ENCODE data around the gene SPATA2L.

Gene SPATA2L

DNA sequence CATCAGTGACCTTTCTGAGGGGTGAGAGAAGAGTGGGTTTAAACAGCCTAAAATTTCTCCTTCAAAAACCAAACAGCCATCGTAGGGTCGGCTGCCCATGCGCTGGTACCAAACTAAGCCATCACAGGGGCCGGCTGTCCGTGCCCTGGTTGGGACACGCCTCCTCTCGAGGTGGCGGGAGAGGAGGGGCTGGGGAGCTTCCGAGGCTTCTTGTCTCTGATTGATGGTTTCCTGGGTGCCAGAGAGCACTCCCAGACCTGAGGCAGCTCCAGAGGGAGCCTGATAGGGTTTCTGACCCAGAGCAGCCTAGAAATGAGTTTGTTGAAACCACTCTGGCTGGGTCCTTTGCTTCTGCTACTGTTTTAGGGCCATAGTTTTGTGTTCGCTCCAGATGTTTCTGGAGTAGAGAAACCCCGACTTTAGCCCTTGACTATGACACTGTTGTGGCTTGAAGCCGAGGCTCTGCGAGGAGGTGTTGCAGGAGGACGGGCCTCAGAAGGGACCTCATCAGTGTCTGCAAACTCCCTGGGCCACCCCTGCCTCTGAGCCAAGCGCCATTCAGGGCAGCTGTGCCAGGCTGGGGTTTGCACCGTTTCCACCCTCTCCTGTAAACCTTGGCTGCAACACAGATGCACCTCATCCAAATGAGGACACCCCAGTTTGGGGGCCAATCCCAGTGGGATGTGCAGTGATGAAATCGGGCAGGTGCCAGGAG, 26.1 kb upstream of the SPATA2L start:
- DNase-seq (ENCODE audit: low read depth): no peak

DNA sequence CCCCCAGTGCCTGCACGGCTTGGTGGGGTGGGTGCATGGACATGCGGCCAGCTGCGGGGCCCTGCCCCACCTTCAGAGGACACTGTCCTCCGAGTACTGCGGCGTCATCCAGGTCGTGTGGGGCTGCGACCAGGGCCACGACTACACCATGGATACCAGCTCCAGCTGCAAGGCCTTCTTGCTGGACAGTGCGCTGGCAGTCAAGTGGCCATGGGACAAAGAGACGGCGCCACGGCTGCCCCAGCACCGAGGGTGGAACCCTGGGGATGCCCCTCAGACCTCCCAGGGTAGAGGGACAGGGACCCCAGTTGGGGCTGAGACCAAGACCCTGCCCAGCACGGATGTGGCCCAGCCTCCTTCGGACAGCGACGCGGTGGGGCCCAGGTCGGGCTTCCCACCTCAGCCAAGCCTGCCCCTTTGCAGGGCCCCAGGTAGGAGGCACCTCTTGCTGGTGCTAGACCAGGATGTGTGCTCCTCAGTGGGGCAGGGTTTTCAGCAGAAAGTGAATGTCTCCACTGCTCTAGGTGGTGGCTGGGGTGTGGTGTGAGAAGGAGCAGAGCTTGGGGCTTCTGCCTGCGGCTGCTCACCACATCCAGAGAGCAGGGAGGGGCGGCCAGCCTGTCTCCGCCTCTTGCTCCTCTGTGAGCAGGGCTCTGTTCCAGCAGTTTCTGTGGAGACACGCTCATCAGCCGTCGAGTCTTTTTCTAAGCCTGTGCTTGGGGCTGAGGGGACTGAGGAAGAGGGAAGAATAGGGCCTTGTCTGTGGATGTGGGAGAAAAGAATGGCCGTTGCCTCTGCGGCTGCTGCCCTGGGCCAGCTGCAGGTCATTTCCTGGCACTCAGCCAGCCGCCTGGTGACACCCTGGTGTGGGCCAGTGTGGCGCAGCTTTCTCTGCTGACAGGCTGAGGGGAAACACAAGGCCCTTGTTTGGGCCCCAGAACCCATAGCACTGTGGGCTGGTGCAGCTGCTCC, 22.1 kb upstream of the SPATA2L start:
- peak; percentile 61 for DNase-seq (ENCODE audit: low read depth)

DNA sequence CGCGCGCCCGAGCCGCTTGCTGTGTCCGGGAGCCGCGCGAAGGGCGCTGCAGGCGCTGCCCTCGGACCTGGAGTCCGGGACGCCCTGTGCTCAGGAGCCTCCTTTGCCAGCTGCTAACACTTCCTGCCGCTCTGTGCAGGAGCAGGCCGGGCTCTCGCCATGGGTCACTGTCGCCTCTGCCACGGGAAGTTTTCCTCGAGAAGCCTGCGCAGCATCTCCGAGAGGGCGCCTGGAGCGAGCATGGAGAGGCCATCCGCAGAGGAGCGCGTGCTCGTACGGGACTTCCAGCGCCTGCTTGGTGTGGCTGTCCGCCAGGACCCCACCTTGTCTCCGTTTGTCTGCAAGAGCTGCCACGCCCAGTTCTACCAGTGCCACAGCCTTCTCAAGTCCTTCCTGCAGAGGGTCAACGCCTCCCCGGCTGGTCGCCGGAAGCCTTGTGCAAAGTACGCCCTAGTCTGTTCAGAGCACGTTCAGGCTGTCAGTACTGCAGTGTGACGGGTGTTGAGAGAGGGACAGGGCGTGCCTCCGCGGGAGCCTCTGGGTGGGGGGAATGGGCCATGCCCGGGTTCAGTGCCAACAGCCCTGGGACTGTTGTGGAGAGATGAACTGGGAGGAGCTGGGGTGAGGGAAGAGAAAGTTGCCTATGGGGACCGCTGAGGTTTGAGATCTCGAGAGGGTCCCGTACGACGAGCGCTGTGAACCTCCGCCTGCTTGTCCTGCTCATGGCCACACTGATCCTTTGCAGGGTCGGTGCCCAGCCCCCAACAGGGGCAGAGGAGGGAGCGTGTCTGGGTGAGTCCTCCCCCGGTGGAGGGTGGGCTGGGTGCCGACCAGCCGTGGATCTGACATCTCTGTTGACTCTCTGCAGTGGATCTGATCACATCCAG, 21.1 kb upstream of the SPATA2L start:
- DNase-seq (ENCODE audit: low read depth): peak; percentile 51

DNA sequence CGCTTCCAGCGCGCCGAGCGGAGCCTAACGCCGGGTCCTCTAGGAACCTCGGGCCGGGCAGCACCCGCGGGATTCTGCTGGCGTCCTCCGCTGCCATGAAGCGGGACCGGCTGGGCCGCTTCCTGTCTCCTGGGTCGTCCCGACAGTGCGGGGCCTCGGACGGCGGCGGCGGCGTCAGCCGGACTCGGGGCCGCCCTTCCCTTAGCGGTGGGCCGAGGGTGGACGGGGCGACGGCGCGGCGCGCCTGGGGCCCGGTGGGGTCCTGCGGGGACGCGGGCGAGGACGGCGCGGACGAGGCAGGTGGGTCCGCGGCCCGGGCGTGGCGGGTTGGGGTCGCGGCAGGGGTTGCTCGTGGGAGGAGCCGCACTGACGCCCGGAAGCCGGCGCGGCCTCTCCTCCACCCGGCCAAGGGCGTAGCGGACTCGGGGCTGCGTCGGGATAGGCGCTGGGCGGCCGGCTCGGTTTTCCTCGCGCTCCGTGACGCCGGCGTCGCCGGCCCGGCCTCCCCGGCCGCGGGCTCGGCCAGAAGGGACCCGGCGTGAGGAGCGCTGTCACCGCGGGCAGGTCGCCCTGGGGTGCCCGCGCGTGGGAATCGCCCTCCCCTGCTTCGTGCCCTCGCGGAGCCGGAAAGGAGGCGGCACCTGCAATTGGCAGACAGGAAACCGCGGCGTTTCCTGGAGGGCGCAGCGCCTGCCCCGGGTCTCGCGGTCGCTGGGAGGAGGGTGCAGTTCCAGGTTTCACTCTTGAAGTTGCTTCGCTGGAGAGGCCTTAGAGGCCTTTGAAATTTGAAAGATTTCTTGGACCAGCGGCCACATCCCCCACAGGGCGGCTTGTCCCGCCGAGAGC, 20.3 kb upstream of the SPATA2L start:
- DNase-seq (ENCODE audit: low read depth): peak; percentile 78

DNA sequence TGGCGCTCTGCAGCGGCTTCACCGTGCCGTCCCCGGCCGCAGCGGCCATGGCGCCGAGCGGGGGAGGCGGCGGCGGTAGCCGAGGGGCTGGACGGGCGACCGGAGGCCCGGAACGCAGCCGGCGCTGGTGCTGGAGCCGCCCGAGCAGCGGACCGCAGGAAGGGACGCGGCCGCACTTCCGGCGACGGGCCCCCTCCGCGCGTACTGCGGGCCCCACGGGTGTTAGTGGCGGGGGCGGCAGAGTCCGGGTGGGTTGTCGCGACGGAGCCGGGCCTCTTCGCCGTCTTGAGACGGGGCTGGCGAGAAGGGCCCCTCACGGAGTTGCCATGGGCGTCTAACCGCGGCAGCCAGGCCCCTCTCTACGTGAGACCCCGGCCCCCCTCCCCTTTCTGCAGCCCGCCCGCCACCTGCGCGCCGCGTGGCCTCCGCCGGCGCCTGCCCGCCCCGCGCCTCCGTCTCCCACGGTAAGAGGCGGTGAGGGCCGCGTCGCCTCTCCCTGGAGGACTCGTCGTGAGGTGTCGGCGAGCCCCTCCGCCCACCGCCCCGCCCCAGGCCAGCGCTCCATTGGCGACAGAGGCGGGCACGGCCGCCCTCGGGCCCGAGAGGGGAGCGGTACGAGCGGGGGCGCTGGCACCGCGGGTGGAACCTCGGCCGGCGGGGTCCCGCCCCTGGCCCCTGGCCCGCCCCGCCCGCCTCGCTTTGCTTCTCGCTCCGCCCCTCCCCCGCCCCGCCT, 19.5 kb upstream of the SPATA2L start, which contains the start of the genes VPS9D1 and ZNF276:
Gene VPS9D1, minus strand, starts transcription at position 86 of the 733 bp plus-strand sequence. Its CDS starts 37 bp downstream, at position 49.
Gene ZNF276, plus strand, starts transcription at position 725 of the 733 bp plus-strand sequence. CDS start 104 bp downstream, outside the sequence.
- DNase-seq (ENCODE audit: low read depth): peak; percentile 82

DNA sequence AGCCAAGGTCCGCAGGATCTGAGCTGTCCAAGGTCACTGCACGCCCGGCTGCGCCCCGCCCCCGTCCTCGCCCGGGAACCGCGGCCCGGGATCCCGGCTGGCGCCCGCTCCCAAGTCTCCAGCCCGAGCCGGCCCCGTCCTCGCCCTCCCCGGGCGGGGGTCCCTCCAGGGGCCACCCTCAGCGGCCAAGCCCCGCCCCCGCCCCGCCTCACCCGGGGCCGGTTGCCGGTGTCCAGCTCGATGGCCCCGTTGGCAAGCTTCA, 19.0 kb upstream of the SPATA2L start:
- DNase-seq (ENCODE audit: low read depth): no peak

DNA sequence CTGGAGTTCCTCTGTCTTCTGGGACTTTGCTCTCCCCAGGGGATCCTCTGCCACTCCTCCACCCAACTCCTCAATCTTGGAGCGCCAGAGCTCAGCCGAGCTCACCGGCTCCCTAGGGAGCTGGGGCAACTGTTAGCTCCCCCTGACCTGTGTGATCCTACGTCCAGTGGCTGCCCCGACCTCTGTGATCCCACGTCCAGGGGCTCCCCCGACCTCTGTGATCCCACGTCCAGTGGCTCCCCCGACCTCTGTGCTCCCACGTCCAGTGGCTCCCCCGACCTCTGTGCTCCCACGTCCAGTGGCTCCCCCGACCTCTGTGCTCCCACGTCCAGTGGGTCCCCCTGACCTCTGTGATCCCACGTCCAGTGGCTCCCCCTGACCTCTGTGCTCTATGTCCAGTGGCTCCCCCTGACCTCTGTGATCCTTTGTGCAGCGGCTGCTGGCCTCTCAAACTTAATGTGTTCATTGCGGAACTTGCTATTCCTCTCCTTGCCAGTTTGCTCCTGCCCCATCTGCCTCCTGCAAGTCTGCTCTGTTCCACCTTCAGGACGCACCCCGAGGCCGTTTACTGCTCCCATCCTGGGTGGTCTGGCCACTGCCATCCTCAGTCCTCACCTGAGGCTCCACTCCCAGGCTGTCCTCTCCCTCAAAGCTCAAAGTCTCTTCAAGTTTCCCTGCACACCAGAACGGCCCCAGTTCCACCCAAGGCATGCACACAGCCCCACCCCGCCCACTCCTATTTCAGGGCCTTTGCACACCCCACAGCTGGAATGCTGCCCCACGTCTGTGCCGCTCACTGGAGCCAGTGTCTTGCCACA, 16.4 kb upstream of the SPATA2L start:
- DNase-seq (ENCODE audit: low read depth): no peak

DNA sequence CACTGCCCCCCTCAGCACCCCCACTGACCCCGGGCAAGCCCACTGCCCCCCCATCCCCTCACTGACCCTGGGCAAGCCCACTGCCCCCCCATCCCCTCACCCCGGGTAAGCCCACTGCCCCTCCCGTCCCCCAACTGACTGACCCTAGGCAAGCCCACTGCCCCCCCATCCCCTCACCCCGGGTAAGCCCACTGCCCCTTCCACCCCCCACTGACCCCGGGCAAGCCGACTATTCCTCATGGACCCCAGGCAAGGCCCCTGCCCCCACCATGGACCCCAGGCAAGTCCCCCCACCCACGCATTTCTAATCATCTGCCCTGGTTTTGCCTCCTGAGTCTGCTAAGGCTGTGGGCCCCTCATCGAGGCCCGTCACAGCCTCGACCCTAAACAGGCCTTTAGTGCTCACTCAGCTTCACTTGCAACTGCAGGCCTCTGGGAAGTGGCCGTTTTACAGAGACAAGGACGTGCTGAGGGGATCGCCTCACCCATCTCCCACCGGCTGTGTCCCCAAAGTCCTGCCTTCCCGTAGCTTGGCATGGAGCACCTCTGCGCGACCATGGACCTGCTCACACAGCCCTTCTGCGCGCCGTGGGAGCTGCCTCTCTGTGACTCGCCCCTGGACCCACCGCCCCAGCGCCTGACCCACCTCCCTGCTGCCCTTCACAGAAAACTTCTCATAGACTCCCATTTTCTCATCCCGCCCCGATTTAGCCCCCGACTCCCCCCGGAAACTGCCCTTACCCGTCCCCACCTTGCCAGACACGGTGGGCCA, 15.6 kb upstream of the SPATA2L start:
- DNase-seq (ENCODE audit: low read depth): no peak

DNA sequence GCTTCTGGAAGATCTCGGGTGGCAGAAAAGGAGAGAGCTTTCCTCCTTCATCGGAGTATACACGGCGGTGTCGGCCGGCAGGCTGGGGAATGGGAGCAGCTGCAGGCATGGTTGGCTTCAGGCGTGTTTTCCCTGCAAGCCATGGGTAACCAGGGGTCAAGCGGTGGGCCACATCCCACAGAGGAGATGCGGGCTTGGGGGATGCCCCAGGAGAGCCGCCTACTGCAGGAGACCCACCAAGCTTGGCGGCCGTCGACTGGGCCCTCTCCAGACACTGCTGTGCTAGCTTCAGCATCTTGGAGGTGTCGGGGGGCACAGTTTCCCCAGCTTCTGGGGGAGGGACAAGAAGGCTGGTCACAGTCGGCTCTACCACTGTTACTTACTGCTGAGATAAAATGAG, 15.0 kb upstream of the SPATA2L start:
- no peak for DNase-seq (ENCODE audit: low read depth)

DNA sequence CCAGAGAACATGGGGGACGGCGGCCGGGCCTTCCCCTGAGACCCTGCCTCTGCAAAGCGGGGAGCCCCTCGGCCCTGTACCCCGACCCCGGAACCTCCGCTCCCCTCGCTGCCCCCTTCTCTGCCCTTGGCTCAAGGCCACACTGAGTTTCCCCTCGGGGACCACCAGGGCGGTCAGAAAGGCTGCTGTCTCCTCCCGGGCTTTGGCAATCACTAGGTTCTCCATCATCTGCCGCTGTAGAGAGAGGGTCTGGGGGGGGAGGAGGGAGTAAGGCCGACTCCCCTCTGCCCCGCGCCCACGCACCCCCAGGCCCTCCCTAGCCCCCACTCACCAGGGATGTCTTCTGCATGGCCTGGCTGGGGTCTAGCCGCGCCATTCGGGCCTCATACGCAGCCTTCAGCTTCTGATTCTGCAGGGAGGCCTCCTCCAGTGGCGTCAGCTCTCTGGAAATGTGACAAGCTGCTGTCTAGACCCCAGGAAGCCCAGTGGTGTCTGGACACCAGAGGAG, 10.8 kb upstream of the SPATA2L start:
- no peak for DNase-seq (ENCODE audit: low read depth)

DNA sequence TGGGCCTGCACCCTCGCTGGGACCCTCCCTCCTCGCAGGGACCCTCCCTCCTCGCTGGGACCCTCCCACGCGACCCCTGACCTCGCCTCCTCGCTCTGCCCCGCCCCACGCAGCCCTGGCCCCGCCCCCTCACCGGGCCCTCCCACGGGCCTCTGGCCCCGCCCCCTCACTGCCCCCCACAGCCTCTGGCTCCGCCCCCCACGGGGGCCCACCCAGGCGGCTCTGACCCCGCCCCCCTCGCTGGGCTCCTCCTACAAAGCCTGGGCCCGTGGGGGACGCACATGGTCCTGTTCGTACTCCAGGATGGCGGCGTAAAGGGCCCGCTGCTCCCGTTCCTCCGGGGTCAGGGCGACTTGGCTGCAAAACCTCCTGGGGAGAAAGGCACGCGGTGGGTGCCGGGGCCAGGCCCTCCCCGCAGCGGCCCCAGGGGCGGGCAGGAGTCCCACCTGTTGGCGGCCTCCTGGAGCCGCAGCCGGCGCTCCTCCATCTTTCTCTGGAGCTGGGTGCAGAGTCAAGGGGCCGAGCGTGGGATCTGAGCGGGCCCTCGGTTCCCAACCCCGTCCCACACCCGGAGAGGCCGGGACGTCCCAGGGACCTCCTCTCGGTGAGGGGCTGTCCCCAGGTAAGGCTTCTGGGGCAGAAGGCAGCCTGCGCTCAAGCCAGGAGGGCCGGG, 10.2 kb upstream of the SPATA2L start:
- no peak for DNase-seq (ENCODE audit: low read depth)

DNA sequence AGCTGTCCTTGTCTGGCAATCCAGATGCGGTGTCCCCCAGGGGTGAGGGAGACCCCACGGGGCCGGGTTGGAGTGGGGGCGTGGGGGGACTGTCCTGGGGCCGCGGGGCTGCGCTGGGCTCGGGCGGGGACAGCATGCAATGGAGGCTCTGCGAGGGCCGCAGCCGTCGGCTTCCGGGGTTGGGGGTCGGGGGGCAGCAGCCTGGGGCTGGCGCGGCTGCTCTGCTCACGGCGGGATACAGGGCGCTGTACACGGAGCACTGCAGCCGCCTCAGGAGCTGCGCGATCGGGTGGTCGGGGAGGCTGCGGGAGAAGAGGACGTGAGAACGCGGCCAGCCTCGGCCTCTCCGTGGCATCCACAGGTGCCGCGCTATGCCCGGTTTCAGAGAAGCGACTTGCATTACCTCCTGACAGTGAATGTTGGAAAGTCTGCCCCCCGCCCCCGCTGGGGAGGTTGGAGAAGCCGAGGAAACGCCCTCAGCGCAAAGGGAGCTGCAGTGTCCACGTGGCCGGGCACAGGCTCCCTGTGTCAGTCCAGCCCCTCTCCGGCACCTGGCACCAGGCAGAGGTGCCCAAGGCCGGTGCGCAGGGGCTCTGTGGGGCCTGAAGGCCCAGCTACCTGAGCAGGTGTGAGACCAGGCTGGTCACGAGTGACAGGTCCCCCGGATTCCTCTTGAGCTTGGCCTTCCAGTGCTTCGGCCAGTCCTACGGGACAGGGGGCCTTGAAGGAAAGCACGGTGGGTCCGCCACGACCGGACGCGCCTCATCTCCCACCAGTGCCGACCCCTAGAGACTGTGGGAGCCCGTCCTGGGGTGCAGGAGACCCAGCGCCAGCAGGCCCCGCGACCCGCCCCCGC, 9.4 kb upstream of the SPATA2L start:
- DNase-seq (ENCODE audit: low read depth): no peak

DNA sequence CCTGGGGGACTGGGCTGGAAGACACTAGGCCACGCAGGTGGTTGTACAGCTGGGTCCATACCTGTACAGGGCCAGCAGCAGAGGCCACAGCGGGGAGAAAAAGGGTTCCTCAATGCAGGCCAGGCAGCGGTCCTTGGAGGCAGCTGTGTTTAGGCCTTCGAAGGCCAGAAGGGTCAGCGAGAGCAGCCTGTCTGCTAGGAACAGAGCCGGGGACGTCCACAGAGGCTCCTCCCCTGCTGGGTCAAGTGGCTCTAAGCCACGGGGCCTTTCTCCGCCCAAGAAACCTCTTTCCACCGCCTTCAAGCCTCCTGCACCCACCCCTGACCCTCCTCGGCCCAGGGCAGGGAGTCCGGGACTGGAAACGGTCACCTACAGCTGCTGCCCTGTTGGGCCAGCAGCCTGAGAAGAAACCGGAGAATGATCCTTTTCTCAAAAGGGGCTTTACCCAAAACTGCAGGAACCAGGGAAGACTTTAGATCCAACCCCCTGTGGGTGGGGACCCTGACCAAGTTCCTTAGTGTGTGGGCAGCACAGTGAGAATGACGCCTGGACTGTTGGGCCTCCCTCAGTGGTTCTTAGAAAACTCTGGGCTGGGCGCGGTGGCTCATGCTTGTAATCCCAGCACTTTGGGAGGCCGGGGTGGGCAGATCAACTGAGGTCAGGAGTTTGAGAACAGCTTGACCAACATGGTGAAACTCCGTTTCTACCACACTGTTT, 8.4 kb upstream of the SPATA2L start:
- DNase-seq (ENCODE audit: low read depth): no peak

DNA sequence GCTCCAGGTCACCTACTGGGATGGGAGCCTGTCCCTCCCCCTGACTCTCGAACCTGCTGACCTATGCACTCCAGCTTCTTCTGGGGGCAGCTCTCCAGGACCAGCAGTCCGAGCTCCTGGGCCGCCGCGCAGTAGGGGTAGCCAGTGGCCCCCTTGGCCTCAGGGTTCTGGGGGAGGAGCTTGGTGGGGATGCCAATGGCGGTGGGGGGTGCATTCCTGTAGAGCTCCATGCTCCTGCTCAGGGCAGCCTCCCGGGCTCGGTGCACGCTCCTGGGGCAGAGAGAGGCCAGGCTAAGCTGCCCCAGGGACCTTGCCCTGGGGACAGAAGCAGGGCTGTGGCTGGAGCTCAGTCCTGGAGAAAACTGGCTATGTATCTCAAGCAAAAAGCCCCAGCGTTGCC, 7.7 kb upstream of the SPATA2L start:
- DNase-seq (ENCODE audit: low read depth): no peak

DNA sequence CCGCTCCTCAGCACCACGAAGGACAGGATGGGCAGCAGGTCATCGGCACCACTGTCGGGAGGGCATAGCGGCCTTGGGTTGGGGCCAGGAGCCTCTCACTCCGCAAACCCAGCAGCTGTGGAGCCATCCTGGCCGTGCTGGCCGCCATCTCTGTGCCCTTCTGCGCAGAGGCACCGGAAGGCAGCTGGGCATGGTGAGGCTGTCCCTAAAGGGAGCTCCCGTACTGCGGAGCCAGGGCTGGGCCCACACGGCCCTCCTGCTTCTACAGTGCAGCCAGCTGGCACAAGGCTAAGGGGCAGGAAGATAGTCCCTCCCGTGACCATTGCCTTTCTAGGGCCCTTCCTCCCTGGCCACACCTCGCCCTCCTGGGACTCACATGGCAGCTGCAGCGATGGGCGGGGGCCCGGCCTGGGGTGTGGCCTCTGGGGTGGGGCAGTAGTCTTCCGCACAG, 7.0 kb upstream of the SPATA2L start:
- no peak for DNase-seq (ENCODE audit: low read depth)

DNA sequence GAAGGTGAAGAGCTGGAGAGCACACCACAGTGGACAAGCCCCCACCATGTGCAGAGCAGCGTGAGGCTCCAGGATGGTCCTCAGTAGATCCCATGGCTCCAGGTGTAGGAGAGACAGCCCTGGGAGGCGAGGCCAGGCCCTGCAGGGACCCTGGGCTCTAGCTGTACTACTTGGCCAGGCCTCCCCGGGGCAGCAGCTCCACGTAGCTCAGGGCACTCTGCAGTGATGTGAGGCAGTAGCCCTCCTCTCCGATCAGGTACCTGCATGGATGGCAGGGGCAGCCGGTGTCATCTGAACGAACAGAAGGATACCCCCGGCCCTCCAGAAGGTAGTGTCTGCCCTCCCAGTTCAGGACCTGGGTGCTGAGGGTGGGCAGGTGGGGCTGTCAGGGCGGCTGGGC, 6.2 kb upstream of the SPATA2L start:
- DNase-seq (ENCODE audit: low read depth): no peak
